WERI-Rb-1 (cell line): Measurements from ENCODE around the gene MCM3.

Experiments used
- DNase-seq: peaks from one replicate; pipeline ENCODE4 v3.0.0-alpha.2; 2020
- H3K27ac ChIP-seq: fragments of 250-450 bp; sonication (Bioruptor Pico); 2 replicates; pipeline ENCODE4 v1.5.1; 2020; ENCODE audit warnings: mild to moderate bottlenecking, moderate library complexity
- H3K27me3 ChIP-seq: fragments of 250-450 bp; sonication (Bioruptor Pico); 2 replicates; pipeline ENCODE4 v1.5.1; 2021; ENCODE audit warnings: mild to moderate bottlenecking, low read depth, moderate library complexity; ENCODE audit not compliant: insufficient read depth, severe bottlenecking
- H3K36me3 ChIP-seq: fragments of 250-450 bp; sonication (Bioruptor Pico); 2 replicates; pipeline ENCODE4 v1.5.1; 2020; ENCODE audit warnings: mild to moderate bottlenecking, moderate library complexity
- H3K4me3 ChIP-seq: 2 replicates; pipeline ENCODE4 v1.5.1; 2011; ENCODE audit warnings: low read depth, mild to moderate bottlenecking, control low read depth, low read length
- H3K9me3 ChIP-seq: fragments of 250-450 bp; sonication (Bioruptor Pico); 2 replicates; pipeline ENCODE4 v1.5.1; 2021; ENCODE audit warnings: mild to moderate bottlenecking, moderate library complexity; ENCODE audit not compliant: severe bottlenecking
- TF ChIP-seq, protein P1 (sequence below): IDR thresholded peaks from 2 replicates; pipeline ENCODE4 v1.5.1; 2011; ENCODE audit warnings: low read depth, mild to moderate bottlenecking, control low read depth, inconsistent platforms, low read length

The MCM3 gene

DNA sequence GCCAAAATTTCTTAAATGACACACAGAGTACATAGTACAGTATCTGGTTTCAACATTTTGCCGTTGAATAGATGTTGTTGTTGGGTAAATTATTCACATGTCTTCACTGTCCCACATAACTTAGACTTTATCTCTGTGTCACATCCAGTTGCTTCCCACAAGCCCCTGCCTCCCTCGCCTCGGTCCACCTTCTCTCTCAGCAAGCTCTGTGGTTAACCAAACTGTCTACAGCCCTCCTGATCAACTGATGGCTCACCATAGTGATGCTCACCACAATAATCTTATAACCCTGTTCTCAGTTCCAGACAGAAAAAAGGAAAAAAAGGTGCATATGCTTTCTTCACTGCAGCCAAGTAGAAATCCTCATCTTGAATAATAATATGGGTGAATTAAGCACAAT lies 63.2 kb downstream of the MCM3 start:
- peaks cover 10% of the 10 kb centered on the region for H3K27me3 ChIP-seq
- no peaks in the 10 kb centered on the region for H3K36me3 ChIP-seq
- H3K9me3 ChIP-seq: no peaks in the 10 kb centered on the region
- TF ChIP-seq, protein P1, sequence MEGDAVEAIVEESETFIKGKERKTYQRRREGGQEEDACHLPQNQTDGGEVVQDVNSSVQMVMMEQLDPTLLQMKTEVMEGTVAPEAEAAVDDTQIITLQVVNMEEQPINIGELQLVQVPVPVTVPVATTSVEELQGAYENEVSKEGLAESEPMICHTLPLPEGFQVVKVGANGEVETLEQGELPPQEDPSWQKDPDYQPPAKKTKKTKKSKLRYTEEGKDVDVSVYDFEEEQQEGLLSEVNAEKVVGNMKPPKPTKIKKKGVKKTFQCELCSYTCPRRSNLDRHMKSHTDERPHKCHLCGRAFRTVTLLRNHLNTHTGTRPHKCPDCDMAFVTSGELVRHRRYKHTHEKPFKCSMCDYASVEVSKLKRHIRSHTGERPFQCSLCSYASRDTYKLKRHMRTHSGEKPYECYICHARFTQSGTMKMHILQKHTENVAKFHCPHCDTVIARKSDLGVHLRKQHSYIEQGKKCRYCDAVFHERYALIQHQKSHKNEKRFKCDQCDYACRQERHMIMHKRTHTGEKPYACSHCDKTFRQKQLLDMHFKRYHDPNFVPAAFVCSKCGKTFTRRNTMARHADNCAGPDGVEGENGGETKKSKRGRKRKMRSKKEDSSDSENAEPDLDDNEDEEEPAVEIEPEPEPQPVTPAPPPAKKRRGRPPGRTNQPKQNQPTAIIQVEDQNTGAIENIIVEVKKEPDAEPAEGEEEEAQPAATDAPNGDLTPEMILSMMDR: no peak
- H3K27ac ChIP-seq: no peak overlapping the region
- no peak overlapping the region for H3K4me3 ChIP-seq
- no peak for DNase-seq

- no peak overlapping the region for H3K27ac ChIP-seq
- DNase-seq: no peak
- H3K27me3 ChIP-seq: peaks cover 6% of the 10 kb centered on the region
- TF ChIP-seq, protein P1: no peak
- no peaks in the 10 kb centered on the region for H3K9me3 ChIP-seq
- H3K36me3 ChIP-seq: no peaks in the 10 kb centered on the region
- no peak overlapping the region for H3K4me3 ChIP-seq
These were observed 66.8 kb downstream of the MCM3 start for GRCh38 chr6:52217761-52218160.

DNA sequence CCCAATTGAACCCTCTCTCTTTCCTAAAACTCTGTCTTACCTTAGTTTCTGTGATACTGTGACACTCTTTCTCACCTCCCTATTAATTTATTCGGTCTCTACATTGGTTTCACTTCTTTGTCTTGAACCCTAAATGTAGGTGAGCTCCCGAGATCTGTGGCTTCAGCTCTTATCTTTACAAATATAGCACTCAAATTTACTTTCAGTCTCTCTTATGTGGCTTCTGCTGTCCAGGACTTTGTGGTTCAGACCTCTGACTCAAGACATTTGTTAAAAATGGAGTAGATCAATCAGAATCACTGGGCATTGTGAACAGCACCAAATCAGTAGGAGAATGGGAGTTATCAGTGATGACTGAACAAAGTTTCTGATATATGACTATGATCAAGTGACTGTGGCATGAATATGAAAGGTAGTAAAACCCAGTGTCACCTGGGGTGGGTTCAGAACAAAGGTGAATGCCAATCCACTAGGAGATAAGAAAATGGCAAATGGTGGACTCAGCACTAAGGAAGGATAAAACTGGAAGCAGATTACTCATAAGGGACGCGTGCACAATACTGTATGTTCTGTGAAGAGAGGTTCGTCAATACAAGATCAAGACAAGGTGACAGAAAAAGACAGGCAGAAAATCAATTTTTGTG lies 67.5 kb downstream of the MCM3 start:
- TF ChIP-seq, protein P1: no peak
- H3K4me3 ChIP-seq: no peak overlapping the region
- no peak for DNase-seq
- H3K27me3 ChIP-seq: peaks cover 2% of the 10 kb centered on the region
- no peaks in the 10 kb centered on the region for H3K9me3 ChIP-seq
- H3K36me3 ChIP-seq: no peaks in the 10 kb centered on the region
- H3K27ac ChIP-seq: no peak overlapping the region

DNA sequence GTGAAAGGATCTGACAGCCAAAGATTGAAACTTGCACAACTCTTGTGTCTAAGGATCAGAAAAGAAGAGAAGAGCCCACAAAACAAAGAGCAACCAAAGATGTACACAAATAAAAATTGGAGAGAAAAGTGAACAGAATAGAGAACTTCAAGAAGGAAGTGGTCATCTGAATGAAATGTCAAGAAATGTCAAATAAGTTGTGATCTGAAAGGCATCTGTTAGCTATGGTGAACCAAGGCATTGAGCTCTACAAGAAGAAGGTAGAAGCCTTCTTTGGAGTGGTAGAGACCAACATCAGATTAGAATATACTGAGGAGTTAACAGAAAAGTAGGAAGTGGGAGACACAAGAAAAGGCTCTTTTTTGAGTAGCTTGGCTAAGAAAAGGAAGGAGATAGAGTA lies 68.8 kb downstream of the MCM3 start:
- H3K27me3 ChIP-seq: no peaks in the 10 kb centered on the region
- TF ChIP-seq, protein P1: no peak
- no peaks in the 10 kb centered on the region for H3K9me3 ChIP-seq
- no peak overlapping the region for H3K4me3 ChIP-seq
- H3K27ac ChIP-seq: no peak overlapping the region
- no peak for DNase-seq
- H3K36me3 ChIP-seq: no peaks in the 10 kb centered on the region
